H7 (cell line): ENCODE results near the gene CHST2. TPM values are rescaled to one million over a fixed set of nuclear protein-coding genes. Genes with fewer than 3 reads are reported as not detected.
A peak's percentile ranks its signal among the peaks of the same experiment; 100 is the strongest.

ENCODE experiments used
- DNase-seq: peaks from one replicate; pipeline ENCODE4 v3.0.0; 2012
- H3K27me3 ChIP-seq: 2 replicates; pipeline ENCODE4 v1.6.0; 2011; ENCODE audit warnings: mild to moderate bottlenecking, low read length; ENCODE audit not compliant: control insufficient read depth, insufficient read depth
- H3K36me3 ChIP-seq: replicated peaks from 2 replicates; pipeline ENCODE4 v1.5.1; 2011; ENCODE audit warnings: low read length; ENCODE audit not compliant: control insufficient read depth, insufficient read depth
- H3K4me3 ChIP-seq: 2 replicates; pipeline ENCODE4 v1.5.1; 2011; ENCODE audit warnings: low read depth, mild to moderate bottlenecking, control low read depth, low read length, moderate library complexity; ENCODE audit not compliant: insufficient read depth
- total RNA-seq: library from RNA; depleted of rRNA; stranded (reverse); fragments of >200 nt; shearing (Covaris generic); gene quantifications from 2 replicates; pipeline ENCODE4 v1.2.3, GENCODE V29; 2014

The CHST2 gene
- total RNA-seq, 1 experiment from 2014 or later: 99.4 TPM

DNA sequence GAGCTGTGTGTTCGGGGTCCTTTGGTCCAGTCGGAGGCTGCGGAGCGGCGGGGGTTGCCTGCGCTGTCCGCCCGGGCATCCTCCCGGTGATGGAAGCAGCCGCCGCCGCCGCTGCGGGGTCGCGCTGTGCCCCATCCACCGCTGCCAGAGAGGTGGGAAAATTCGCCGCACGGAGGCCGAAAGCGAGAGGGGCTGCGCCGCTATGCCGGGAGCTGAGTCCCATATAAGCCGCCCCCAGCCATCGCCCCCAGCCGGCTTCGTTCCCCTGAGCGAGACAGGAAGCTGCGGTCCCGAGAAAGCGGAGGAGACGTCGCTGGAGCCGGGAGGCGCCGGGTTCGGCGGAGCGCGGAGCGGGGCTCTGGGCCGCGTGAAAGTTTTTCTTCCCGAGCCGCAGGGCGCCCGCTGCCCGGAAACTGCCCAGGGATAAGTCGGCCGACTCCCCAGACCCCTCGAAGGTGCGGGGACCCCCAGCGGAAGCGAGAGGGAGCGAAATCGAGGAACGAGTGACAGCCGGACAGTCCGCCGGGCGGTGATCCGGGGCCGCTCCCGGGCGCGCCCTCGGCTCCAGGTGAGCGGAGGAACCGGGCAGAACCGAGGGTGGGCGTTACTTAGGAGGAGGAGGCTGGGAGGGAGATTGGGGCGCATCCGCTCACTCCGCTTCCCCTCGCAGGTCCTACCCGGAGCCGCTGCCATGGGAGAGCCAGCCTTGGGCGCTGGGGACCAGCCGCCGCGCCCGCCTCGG is 574 bp downstream of the CHST2 start:
- Histone ChIP-seq H3K36me3 (no peaks in the 10 kb centered on the region), H3K27me3 (peaks cover 12% of the 10 kb centered on the region), H3K4me3 (peak overlapping the region; percentile 86)
- no peak for DNase-seq

GRCh38 chr3:143120716-143121240 is 1.2 kb downstream of the CHST2 start:
- peaks cover 12% of the 10 kb centered on the region for H3K27me3 ChIP-seq
- no peaks in the 10 kb centered on the region for H3K36me3 ChIP-seq
- H3K4me3 ChIP-seq: peak overlapping the region; percentile 86
- DNase-seq: peak; percentile 81

DNA sequence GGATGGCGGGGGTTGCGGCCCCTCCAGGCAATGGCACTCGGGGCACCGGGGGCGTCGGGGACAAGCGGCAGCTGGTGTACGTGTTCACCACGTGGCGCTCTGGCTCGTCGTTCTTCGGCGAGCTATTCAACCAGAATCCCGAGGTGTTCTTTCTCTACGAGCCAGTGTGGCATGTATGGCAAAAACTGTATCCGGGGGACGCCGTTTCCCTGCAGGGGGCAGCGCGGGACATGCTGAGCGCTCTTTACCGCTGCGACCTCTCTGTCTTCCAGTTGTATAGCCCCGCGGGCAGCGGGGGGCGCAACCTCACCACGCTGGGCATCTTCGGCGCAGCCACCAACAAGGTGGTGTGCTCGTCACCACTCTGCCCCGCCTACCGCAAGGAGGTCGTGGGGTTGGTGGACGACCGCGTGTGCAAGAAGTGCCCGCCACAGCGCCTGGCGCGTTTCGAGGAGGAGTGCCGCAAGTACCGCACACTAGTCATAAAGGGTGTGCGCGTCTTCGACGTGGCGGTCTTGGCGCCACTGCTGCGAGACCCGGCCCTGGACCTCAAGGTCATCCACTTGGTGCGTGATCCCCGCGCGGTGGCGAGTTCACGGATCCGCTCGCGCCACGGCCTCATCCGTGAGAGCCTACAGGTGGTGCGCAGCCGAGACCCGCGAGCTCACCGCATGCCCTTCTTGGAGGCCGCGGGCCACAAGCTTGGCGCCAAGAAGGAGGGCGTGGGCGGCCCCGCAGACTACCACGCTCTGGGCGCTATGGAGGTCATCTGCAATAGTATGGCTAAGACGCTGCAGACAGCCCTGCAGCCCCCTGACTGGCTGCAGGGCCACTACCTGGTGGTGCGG is 1.9 kb downstream of the CHST2 start:
- peak; percentile 76 for DNase-seq
- peaks cover 12% of the 10 kb centered on the region for H3K27me3 ChIP-seq
- H3K36me3 ChIP-seq: no peaks in the 10 kb centered on the region
- peak overlapping the region; percentile 86 for H3K4me3 ChIP-seq

- DNase-seq: no peak
- H3K27me3 ChIP-seq: peaks cover 12% of the 10 kb centered on the region
- no peak overlapping the region for H3K4me3 ChIP-seq
- no peaks in the 10 kb centered on the region for H3K36me3 ChIP-seq
Observed at GRCh38 chr3:143122089-143122430, 2.5 kb downstream of the CHST2 start.

DNA sequence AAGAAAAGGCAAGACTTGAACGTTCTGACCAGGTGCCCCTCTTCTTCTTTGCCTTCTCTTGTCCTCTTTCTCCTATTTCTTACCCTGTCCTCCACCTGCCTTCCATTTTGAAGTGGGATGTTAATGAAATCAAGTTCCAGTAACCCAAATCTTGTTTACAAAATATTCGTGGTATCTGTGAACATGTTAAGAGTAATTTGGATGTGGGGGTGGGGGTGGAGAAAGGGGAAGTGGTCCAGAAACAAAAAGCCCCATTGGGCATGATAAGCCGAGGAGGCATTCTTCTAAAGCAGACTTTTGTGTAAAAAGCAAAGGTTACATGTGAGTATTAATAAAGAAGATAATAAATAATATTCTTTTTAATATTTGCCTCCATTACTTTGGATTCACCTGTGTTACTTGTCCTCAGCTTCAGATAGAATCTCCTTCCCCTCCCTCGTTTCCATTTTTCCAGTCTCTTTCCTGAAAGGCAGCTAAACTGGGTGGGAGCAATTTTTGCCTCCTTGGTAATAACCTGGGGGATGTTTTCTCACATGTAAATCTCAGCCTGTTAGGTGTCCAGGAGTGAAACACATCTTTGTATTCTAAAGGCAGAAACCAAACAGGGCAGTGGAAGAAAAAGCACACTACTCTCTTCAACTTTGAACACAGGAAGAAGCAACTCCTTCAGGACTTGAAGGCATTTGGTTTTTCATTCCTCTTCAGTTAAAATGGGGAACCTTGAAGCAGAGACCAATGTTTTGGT is 3.2 kb downstream of the CHST2 start:
- DNase-seq: no peak
- no peak overlapping the region for H3K4me3 ChIP-seq
- no peaks in the 10 kb centered on the region for H3K36me3 ChIP-seq
- peaks cover 12% of the 10 kb centered on the region for H3K27me3 ChIP-seq

DNA sequence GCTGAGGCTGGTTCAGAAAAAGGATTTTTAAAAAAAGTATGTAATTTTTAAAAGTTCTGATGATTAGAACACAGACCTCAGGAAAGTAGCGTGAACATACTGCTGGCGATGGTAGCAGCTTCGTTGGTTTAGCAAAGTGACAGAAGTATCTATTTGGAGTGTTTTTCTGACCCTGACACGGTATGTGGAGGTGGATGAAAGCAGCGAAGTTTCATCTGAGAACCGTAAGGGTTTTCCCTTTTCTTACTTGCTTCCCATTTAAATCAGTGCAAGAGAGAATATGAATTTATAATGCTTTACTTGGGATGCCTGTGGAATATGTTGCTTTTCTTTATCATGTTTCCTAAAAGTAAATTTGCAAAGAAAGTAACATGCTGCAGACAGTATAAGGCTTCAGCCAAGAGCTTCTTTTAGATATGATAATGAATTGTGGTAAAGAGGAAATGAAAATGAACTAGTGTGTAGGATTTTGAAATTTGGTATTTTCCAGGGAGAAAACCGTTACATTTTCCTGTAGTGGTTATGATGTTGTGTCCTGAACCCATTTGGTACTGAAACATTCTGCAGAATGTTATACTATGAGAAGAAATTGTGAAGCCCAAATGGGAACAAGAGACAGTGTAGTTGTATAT is 3.9 kb downstream of the CHST2 start:
- DNase-seq: no peak
- Histone ChIP-seq H3K4me3 (no peak overlapping the region), H3K27me3 (peaks cover 8% of the 10 kb centered on the region), H3K36me3 (no peaks in the 10 kb centered on the region)

DNA sequence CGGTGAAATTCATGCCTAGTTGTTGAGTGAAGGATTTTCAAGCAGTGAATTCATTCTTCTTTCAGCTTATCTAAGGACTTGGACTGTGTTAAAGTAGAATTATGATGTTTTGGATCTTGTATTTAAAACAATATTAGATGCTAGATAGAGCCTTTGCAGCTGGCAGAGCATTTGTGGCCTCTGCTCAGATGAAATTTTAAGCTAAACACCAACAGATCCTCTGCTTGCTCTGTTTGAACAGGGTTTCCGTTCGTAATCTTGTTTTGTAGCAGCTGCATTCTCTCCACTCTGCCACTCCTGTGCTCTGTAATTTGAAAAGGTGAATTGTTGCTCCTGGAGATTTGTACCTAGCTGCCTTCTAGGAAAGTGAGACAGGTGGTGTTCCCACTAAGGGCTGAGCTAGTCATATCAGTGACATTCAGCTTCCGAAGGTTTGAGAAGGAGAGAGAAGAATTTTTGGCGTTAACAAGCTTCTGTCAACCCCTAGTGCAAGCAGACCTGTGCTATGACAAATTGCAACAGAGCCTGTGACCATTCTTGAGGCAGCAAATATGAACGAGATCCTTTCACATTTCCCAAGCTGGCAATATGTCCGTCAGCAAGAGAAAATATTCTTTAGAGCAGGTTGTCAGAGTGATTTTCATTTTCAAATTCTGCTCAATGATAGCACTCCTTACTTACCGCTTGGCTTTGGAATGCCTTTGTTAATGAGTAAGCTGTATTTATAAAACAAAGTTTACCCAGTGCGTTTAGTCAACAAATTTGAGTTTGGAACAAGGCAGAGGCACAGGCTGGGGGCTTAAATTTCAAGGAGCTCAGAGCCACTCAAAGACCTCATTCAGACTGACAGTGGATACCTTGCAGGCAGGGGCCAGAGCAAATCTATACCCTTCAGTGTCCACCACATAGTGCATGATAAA is 5.3 kb downstream of the CHST2 start:
- Histone ChIP-seq H3K4me3 (no peak overlapping the region), H3K36me3 (no peaks in the 10 kb centered on the region)
- no peak for DNase-seq

DNA sequence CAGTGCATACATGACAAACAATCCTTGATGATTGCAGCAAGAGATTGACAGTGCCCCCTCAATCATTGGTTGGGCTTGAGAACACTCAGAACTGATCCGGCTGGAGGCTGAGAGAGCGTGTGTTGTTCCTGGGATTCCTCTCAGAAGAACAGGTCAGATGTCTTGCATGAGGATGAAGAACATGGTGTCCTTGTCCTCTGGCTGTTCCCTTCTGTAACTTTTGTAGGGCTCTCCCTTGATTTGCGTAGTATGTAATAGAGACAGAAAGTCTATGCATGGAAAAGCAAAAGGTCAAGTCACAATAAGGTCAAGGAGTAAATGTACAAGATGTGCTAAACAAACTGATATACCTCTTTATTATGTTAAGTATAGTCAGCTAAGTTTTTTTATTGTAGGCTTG is 8.2 kb downstream of the CHST2 start:
- no peak for DNase-seq
- H3K27me3 ChIP-seq: no peaks in the 10 kb centered on the region
- no peaks in the 10 kb centered on the region for H3K36me3 ChIP-seq
- no peak overlapping the region for H3K4me3 ChIP-seq

More for the DNA sequence above, 5.3 kb downstream of the CHST2 start:
- H3K27me3 ChIP-seq: peaks cover 8% of the 10 kb centered on the region

GRCh38 chr3:143128227-143128955 is 8.8 kb downstream of the CHST2 start:
- no peaks in the 10 kb centered on the region for H3K27me3 ChIP-seq
- H3K4me3 ChIP-seq: no peak overlapping the region
- DNase-seq: no peak
- H3K36me3 ChIP-seq: no peaks in the 10 kb centered on the region

- no peaks in the 10 kb centered on the region for H3K27me3 ChIP-seq
- no peaks in the 10 kb centered on the region for H3K36me3 ChIP-seq
- no peak for DNase-seq
- H3K4me3 ChIP-seq: no peak overlapping the region
Observed at GRCh38 chr3:143132246-143132980, 12.8 kb downstream of the CHST2 start.

- H3K4me3 ChIP-seq: no peak overlapping the region
Observed at GRCh38 chr3:143134471-143134870, 14.9 kb downstream of the CHST2 start.

DNA sequence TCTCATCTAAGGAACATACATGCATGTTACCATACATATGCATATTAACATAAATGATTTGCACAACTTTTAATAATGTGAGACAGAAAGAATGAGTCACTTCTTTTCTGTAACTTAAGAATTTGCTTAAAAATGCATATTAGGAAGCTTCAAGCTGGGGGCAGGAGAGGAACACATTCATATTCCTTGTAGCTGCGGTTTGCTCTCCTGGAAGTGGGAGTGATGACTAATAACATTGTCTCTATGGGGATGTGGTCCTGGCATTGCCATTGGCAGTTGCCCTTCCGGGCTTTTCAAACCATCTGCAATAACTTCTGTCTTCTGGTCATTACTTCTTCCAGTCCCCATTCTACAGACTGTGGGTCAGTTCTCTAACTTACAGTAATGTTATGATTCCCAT is 15.6 kb downstream of the CHST2 start:
- H3K27me3 ChIP-seq: no peaks in the 10 kb centered on the region
- H3K4me3 ChIP-seq: no peak overlapping the region
- peak; percentile 15 for DNase-seq
- no peaks in the 10 kb centered on the region for H3K36me3 ChIP-seq

More at GRCh38 chr3:143134471-143134870, 14.9 kb downstream of the CHST2 start:
- Histone ChIP-seq H3K36me3 (no peaks in the 10 kb centered on the region), H3K27me3 (no peaks in the 10 kb centered on the region)
- DNase-seq: no peak
